Fibroblast of pulmonary artery (primary cell): ENCODE data around the gene NDUFAF3.

Source experiments
- DNase-seq: peaks from one replicate; pipeline ENCODE4 v3.0.0-alpha.2; 2010; ENCODE audit warnings: low read depth
- H3K4me3 ChIP-seq: replicated peaks from 2 replicates; pipeline ENCODE4 v1.5.1; 2011; ENCODE audit warnings: low read depth, mild to moderate bottlenecking, control low read depth, low read length, moderate library complexity
- CTCF ChIP-seq: IDR thresholded peaks from 2 replicates; pipeline ENCODE4 v1.5.1; 2011; ENCODE audit warnings: mild to moderate bottlenecking, control low read depth, low read length, inconsistent platforms; ENCODE audit errors: missing control alignments

NDUFAF3 gene

DNA sequence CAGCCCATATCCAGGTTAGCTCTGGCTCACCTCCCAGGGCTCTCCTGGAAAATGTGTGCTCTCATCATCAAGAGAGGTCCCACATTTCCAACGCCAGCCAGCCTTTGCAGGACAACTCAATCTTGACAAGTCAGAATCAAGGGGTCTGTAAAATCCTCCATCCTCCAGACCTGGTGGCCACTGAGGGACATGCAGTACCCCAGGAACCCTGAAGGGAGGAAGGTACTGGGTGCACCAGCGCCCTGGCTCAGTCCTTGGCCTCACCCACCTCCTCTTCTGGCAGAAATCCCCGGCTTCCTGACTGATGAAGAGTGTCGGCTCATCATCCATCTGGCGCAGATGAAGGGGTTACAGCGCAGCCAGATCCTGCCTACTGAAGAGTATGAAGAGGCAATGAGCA lies 20.8 kb upstream of the NDUFAF3 start:
- no peak overlapping the region for H3K4me3 ChIP-seq
- DNase-seq = no peak
- no peak for TF ChIP-seq CTCF

DNA sequence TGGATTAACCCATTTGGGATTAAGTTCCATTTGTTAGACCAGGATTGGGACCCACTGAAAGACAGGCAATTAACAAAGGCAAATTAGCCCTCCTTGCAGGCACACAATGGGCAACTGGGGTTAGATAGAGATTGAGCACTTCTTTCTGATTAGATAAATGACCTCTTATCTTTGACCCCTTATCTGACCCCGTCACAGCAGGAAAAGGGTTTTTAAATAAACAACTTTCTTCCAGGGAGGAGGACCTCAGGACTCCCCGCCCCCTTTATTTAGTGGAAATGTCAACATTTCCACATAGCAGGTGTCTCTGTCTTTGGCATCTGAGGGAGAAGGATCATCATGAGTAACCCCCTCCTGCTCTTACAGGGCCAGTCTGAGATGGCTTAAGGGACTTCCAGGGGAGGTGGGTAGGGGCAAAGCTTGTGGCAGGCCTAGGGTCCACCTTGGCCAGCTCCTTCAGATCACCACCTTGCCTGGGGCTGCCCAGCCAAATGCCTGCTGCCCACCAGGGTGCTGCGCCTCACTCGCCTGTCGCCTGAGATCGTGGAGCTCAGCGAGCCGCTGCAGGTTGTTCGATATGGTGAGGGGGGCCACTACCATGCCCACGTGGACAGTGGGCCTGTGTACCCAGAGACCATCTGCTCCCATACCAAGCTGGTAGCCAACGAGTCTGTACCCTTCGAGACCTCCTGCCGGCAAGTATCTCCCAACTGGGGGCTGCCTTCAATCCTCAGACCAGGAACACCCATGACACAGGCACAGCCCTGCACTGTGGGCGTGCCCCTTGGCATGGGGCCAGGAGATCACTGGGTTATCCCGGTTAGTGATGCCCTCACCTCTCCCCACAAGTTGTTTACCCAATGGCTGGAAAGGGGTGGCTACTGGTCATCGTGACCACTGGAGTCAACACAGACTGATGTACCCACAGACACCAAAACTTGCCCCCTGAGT lies 17.3 kb upstream of the NDUFAF3 start:
- no peak overlapping the region for H3K4me3 ChIP-seq
- no peak for DNase-seq
- TF ChIP-seq CTCF = no peak

GRCh38 chr3:49005303-49005680 lies 16.6 kb upstream of the NDUFAF3 start:
- no peak for TF ChIP-seq CTCF
- no peak overlapping the region for H3K4me3 ChIP-seq
- DNase-seq = no peak

DNA sequence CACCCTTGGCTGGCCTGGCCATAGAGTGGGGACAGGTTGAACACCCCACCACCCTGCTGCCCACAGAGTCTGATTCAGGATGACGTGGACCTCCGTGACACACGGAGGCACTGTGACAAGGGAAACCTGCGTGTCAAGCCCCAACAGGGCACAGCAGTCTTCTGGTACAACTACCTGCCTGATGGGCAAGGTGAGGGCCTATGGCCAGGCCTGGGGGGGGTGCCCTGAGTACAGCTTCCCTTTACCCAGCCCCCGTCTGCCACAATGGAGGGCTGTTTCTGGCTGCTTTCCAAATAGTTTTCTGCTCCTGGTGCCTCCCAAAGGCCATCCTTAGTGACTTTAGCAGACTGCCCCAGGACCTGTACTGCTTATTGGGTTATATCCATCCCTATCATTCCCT lies 15.9 kb upstream of the NDUFAF3 start:
- H3K4me3 ChIP-seq = peak overlapping the region; percentile 89
- no peak for TF ChIP-seq CTCF
- no peak for DNase-seq

DNA sequence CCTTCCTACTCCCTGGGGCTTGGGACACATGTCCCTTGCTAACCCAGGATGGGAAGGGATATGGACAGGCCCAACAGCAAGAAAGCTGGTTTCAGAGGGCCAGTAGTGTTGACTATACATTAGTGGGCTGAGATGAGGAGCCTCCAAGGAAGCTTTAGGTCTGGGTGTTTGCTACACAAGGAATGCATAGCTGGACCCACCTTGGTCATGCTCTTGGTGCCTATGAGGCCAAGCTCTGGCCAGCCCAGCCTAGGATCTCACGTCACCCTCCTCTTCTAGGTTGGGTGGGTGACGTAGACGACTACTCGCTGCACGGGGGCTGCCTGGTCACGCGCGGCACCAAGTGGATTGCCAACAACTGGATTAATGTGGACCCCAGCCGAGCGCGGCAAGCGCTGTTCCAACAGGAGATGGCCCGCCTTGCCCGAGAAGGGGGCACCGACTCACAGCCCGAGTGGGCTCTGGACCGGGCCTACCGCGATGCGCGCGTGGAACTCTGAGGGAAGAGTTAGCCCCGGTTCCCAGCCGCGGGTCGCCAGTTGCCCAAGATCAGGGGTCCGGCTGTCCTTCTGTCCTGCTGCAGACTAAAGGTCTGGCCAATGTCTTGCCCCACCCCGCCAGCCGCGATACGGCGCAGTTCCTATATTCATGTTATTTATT lies 15.4 kb upstream of the NDUFAF3 start:
- peak overlapping the region; percentile 89 for H3K4me3 ChIP-seq
- TF ChIP-seq CTCF = no peak
- DNase-seq = peak; percentile 63

GRCh38 chr3:49007068-49007770 lies 14.7 kb upstream of the NDUFAF3 start, which contains the start of gene WDR6:
Gene WDR6 (plus strand): TSS chr3:49007391. CDS start chr3:49007432, 41 bp downstream.
- TF ChIP-seq CTCF = peak; percentile 30
- H3K4me3 ChIP-seq = peak within 1 kb of the TSS; percentile 89
- DNase-seq = peak; percentile 99
